ENCODE measurements around the gene MYH9.

Gene MYH9

GRCh38 chr22:36366291-36366708 is 21.5 kb downstream of the MYH9 start:
- DNase-seq, result no peak

GRCh38 chr22:36365020-36365411 is 22.8 kb downstream of the MYH9 start:
- DNase-seq, result no peak

DNA sequence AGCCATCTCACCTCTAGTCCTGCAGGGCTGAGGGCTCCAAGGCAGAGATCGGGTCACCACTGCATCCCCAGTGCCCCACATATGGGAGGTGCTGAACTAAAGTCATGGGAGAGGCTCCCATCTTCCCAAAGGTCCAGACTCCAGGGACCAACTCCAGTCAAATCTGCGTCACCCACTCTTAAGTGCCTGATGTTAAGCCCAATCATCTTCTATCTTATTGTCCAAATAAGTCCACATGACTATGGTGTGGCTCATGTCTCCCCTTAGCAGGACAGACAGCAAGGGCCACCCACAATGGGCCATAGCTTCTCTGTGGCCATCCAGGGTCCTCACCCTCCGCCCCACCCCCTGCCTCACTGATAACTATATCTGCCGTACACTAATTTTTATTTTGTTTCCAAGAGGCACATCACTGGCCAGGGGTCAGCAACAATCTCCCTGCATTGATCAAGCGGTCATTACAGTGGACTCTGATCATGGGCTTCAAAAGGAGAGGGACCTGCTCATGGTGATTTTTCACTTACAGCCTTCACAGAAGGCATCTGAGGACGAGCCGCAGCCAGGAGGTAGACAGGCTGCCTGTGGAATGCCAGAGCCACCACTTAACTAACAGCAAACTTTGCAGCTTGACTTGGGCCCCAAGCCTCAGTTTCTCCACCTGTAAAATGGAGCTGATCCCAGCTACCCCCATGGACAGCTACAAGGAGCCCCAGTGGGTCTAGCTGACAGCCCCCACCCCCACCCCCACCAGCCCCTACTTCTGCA is 23.3 kb downstream of the MYH9 start:
- no peak for DNase-seq

DNA sequence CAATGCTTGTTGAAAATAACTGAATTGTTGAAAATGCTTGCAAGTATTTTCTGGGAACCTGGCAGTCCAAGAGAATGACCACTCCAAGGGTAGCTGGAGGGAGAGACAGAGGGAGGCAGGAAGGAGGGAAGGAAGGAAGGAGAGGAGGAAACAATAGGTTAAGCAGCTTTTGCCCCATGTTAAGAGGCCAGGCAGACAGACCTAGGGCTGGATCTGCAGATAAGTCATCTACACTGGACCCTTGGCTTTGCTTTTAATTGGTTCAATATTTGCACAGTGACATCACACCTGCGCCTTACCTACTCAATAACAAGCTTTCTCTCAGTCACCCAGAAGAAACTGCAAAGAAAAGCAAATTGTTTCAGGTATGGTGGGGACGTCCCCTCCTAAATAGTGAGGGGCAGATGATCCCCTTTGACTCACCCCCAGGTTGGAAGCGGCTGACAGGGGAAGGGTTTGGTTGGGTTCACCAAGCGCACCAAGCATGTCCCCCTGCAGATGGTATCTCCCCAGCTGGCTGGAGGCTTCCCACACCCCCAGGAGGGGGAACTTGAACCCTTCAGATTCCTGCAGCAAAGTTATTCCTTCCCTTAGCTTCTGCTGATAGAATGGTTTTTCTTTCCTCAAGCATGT is 24.3 kb downstream of the MYH9 start:
- DNase-seq, result no peak

- DNase-seq, result no peak
Observed at GRCh38 chr22:36362932-36363331, 24.8 kb downstream of the MYH9 start.

GRCh38 chr22:36362075-36362474 is 25.7 kb downstream of the MYH9 start:
- DNase-seq, result no peak

DNA sequence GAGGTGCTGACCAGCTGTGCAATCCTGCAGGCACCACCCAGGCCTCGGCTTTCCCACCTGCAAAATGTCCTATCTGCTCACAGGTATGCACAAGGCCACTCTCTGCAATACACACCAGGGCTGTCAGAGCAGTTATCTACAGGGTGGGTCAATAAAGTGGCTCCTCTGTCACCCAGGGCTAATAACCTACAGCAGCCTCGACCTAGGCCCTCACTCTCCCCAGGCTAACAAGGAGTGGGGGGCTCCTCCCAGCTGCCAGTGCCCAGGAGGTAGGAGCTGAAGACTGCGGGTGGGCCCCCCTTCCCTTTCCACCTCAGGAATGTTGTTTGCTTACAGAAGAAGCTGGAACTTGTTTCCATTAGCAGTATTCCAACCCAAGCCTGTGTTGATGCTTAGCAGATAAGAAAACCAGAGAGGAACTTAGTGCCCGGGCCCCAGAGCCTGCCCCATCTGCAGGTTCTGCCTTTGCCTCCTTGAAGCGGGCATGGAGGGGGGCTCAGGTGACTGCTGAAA is 26.8 kb downstream of the MYH9 start:
- DNase-seq, result no peak

DNA sequence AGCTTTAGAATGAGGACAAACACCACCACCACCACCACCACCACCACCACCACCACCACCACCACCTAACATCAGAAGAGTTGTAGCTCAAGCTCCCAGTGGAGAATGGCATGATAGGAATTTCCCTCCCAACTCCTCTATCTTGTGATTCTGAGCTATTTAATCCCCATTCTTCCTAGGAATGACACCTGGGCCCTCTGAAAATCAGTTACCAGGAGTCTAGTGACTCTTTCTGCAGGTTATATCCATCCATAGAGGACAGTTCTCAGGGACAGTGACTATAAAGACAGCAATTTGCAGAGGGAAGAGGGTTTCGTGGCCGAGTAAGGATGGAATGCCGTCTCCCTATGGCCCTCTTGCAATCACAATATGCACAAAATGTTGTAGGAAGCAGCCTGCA is 27.8 kb downstream of the MYH9 start:
- no peak for DNase-seq

DNA sequence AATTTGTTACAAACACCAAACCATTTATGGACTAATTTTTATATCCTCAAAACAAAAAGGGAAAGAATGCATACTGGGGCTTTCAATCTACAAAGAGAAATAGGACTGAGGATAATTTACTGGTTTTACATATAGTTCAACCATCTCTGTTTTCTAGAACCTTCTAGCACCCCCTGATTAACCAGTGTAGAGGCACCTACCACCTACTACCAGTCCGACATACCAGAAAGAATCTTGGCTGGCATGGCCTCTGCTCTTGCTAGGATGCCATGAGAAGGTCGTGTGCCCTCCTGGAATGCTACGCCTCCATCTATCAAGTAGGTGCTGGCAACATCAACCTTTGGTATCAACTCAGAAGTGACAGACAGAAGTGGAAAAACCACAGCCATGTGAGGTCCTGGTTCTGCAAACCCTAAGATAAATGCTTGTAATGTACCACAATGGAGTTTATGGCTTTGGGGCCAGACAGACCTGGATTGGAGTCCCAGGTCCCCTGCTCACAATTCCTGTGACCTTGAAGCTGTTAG is 28.2 kb downstream of the MYH9 start:
- no peak for DNase-seq

GRCh38 chr22:36358533-36359469 is 29.0 kb downstream of the MYH9 start:
- DNase-seq, result no peak

- DNase-seq, result no peak
Observed at GRCh38 chr22:36356708-36357624, 30.8 kb downstream of the MYH9 start.

GRCh38 chr22:36355894-36356293 is 31.9 kb downstream of the MYH9 start:
- no peak for DNase-seq

- DNase-seq, result no peak
Observed at GRCh38 chr22:36355362-36355761, 32.4 kb downstream of the MYH9 start.

- DNase-seq, result no peak
Observed at GRCh38 chr22:36352803-36353507, 34.8 kb downstream of the MYH9 start.

DNA sequence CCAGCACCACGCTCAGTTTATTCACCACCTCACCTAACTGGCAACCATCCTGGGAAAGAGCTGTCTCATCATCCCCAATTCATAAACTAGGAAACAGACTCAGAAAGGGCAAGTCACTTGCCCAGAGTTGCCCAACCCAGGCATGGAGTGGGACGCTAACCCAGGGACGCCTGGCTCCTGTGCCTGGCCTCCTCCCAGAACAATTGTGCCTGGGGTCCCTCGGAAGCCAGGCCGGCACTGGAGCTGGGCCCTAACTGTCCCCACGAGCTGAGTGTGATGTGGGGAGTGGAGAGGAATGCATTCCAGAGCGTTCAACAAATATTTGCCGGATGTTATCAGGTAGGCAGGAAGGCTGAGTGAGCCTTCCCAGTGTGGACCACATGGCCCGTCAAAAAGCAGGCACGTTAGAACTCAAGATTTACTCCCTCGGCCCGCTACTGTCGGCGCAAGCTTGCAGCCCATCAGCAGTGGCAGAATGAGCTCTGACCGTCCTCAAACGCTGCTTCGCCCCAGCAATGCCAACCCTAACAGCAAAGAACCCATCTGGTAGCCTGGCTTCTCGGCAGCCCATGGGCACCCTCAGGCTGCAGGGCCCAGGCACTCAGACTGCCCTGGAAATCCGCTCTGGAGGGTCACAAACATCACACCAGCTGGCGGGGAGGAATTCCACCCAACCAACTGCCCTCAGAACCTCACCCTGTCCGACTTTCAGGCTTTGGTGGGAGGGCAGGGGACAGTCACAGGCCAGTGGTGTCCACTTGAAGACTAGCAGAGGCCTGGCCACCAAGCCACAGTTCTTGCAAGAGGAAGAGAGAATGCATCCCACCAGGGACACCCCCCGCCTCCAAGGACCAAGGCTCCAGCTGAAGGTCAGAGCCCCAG is 35.6 kb downstream of the MYH9 start:
- no peak for DNase-seq

DNA sequence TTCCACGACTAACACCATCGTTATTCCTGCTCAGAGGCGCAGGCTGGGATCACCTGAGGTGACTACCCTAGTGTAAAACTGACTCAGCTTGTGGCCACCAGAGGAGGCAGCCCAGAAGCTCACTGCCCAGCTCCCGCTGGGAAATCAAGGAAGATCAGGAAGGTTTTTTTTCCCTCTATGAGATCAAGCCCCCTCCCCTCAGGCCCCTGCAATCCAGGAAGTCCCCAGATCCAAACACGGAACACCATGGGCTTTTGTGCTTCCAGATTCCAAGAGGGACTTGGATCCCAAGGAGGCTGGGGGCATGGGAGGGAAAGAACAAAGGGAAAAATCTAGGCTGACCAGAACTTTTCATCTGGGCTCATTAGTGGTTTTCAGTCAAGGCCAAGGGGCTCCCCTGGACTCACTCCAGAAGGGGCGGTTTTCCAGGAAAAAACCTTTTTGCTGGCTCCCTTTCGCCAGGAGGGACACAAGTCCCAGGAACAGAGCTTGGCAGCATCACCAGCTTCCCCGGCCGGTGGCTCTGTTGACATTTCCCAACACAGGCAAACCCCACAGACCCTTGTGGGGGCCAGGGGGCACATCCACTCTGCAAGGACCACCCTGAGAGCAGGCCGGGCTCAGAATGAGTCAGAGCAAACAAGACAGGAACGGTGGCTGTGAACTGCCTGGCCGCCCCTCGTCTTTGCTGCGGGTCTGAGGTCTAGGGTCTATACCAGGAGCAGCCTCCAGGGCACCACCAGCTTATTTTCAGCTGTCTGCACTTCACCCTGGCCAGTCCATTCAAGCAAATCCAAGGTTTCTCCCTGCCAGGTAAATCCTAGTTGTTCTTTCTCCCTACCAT is 36.8 kb downstream of the MYH9 start:
- DNase-seq, result no peak

GRCh38 chr22:36349726-36350125 is 38.0 kb downstream of the MYH9 start:
- no peak for DNase-seq

GRCh38 chr22:36348760-36349159 is 39.0 kb downstream of the MYH9 start:
- DNase-seq, result no peak

DNA sequence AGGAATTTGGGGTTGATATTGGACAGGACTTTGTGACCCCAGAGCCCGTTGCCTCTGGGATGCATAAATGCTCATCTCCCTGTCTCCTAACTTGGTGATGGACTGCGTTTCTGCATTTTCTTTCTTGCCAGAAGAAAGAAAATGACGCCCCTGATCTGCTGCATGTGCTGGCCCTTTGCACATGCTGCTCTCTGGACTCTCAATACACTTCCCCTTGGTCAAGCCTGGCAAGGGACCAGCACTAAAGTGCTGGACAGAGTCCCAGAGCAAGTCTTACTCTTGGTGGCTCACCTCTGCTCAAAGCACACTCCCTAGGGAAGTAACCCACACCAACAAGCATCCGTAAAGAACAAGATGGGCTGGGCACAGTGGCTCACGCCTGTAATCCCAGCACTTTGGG is 40.7 kb downstream of the MYH9 start:
- DNase-seq, result no peak

Data from NCI-H526 treated with DMSO at 0.1 percent for 48 hours (cell line).